Activated CD4-positive, alpha-beta memory T cell treated with anti-CD3 and anti-CD28 coated beads for 36 hours (primary cell): ENCODE results near the gene KRT6C. TPM values are rescaled to one million over a fixed set of nuclear protein-coding genes. Genes with fewer than 3 reads are reported as not detected.
"Not testable (repeated sequence)": the region's sequence is repeated elsewhere in the genome, so short reads cannot be mapped to it uniquely, and the experiment has no call there.

Source experiments
- CTCF ChIA-PET: fragments of 350-600 bp; sonication (Branson Sonifier 250); formaldehyde crosslinking; loops from one replicate; lab custom pipeline; 2021; ENCODE audit warnings: antibody characterized with exemption, inconsistent platforms; lab: Charles Lee
- POLR2A ChIA-PET: fragments of 350-600 bp; sonication (Branson Sonifier 250); formaldehyde crosslinking; loops from one replicate; lab custom pipeline; 2021; ENCODE audit warnings: antibody characterized with exemption; lab: Charles Lee
- DNase-seq: peaks from one replicate; pipeline ENCODE4 v3.0.0-alpha.2; 2020
- H3K27ac Mint-ChIP-seq: one replicate; pipeline ENCODE4 v1.8.0; 2021; ENCODE audit warnings: mixed read lengths
- H3K27me3 Mint-ChIP-seq: one replicate; pipeline ENCODE4 v1.8.0; 2021; ENCODE audit warnings: mixed read lengths
- H3K36me3 Mint-ChIP-seq: one replicate; pipeline ENCODE4 v1.8.0; 2021; ENCODE audit warnings: mixed read lengths
- H3K4me1 Mint-ChIP-seq: one replicate; pipeline ENCODE4 v1.8.0; 2021; ENCODE audit warnings: low read depth, mixed read lengths
- H3K4me3 Mint-ChIP-seq: one replicate; pipeline ENCODE4 v1.8.0; 2021; ENCODE audit warnings: mild to moderate bottlenecking, mixed read lengths
- H3K9me3 Mint-ChIP-seq: one replicate; pipeline ENCODE4 v1.8.0; 2021; ENCODE audit warnings: mixed read lengths
- intact Hi-C: fragments of 100-400 bp; cut with micrococcal nuclease; formaldehyde crosslinking; loops from one replicate; pipeline ENCODE4 v1.15.1; 2023
- total RNA-seq, 2 experiments: library from RNA; stranded (reverse); gene quantifications; one replicate each; pipeline ENCODE4 v1.2.3, GENCODE V29; 2021

Gene KRT6C
- total RNA-seq, 2 experiments from 2014 or later = not detected

DNA sequence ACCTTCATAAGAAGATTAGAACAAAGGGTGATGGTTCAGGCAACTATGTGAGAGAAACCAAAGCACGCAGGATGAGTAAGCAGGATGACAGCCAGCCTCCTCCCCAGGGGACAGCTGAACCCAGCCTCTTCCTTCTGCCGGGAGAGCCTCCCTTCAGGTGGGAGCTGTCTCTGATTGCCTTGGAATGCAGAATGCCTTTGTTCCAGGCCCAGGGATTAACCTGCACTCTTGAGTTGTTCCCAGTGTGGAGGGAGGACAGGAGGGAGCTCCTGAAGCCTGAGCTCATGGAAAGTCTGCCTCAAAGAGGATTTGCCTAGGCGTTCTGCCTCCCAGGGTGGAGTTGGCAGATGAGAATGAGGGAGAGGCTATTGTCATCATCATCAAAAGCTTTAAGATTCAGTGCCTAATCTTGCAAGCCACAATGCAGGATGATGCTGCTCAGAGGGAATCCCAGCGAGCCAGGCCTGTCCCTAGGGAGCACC is 23.0 kb upstream of the KRT6C start:
- POLR2A ChIA-PET = no interaction called here
- intact Hi-C loops = no loop called here
- Mint-ChIP-seq H3K4me3 (no peak overlapping the region), H3K27ac (no peak overlapping the region), H3K27me3 (peaks cover 13% of the 10 kb centered on the region), H3K9me3 (no peaks in the 10 kb centered on the region), H3K36me3 (no peaks in the 10 kb centered on the region), H3K4me1 (no peaks in the 10 kb centered on the region)
- CTCF ChIA-PET = interaction anchor here (0.6 kb wide), 1 partner anchor 337 kb away, joined by 3 read pairs; no protein-coding TSS in a partner anchor
- no peak for DNase-seq

DNA sequence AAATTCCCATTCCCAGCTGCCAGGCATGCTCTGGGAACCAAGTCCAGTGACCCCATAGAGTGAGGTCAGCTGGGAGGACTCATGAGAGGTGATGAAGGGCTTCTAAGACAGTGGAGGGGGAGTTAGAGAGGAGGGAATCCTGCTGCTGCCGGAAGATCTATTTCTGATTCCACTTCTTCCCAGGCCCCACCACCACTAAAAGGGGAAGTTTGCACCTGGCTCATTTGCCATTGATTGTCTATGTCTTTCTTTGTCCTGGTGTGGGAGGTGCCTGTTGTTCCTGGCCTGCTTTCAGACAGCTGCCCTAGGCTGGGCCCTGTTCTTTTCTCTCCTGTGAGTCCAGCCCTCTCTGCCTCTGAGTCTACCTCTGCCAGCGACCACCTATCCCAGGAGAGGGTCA is 22.4 kb upstream of the KRT6C start:
- H3K4me3 Mint-ChIP-seq = no peak overlapping the region
- DNase-seq = no peak
- ChIA-PET POLR2A (no interaction called here), CTCF (no interaction called here)
- no peaks in the 10 kb centered on the region for H3K9me3 Mint-ChIP-seq
- peaks cover 13% of the 10 kb centered on the region for H3K27me3 Mint-ChIP-seq
- no peaks in the 10 kb centered on the region for H3K4me1 Mint-ChIP-seq
- H3K27ac Mint-ChIP-seq = no peak overlapping the region
- intact Hi-C loops = no loop called here
- H3K36me3 Mint-ChIP-seq = no peaks in the 10 kb centered on the region

DNA sequence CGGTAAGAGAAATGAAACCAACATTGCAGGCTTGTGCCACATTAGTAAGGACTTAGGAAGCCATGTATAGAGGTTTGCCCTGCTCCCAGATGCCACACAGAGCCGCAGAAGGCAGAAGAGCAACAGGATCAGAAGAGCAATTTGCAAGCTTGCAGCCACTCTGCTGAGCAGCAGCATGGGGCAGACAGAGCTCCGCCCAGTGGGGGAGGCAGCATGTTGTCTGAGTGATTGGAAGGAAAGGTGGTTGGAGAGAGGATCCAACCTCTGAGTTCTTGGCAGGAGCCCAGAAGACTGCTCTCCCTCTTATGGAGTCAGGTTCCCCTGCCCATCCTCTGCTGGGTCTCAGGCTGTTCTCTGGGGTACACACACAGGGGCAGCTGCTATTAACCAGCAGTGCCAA is 21.8 kb upstream of the KRT6C start:
- Mint-ChIP-seq H3K4me3 (no peak overlapping the region), H3K27me3 (peaks cover 11% of the 10 kb centered on the region), H3K4me1 (no peaks in the 10 kb centered on the region), H3K27ac (no peak overlapping the region), H3K36me3 (no peaks in the 10 kb centered on the region), H3K9me3 (no peaks in the 10 kb centered on the region)
- ChIA-PET CTCF (no interaction called here), POLR2A (no interaction called here)
- intact Hi-C loops = no loop called here
- DNase-seq = no peak

DNA sequence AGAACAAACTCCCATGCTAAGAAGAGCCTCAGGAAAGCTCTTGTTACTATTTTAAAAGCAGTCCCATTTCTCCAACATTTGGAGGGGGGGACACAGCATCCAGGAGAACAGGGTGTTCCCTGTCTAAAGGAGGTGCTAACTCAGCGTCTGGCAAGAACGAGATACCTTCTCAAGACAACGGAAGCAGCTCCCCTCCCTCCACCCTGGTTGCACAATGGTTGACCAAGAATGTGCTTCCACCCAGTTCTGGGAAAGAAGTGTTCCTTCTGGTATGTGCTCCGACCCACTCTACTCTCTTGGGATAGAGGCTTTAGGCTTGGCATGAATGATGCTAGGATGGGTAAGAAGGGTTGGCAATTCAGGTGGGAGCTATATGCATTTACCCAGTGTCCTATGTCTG is 20.9 kb upstream of the KRT6C start:
- POLR2A ChIA-PET = no interaction called here
- Mint-ChIP-seq H3K4me1 (no peaks in the 10 kb centered on the region), H3K9me3 (no peaks in the 10 kb centered on the region), H3K27me3 (peaks cover 11% of the 10 kb centered on the region), H3K4me3 (no peak overlapping the region), H3K36me3 (no peaks in the 10 kb centered on the region), H3K27ac (no peak overlapping the region)
- CTCF ChIA-PET = interaction anchor here (0.6 kb wide), 1 partner anchor 100 kb away, joined by 3 read pairs; no protein-coding TSS in a partner anchor
- intact Hi-C loops = no loop called here
- no peak for DNase-seq

DNA sequence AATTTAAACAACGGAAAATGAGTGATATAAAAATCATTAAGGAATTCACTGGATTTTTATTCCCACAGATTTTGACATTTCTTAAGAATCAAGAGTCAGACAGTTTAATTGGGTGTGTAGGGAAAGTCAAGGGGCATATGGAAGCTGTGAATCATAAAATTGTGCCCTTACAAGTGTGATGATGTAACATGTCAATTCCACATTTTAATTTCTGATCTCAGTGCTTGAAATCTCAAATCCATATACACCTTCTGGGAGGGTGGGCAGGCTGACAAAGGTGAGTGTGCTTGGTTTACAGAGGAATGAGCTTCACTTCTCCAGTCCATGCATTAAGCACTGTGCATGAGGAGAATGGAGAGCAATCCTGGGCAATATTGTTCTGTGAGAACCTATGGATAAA is 20.5 kb upstream of the KRT6C start:
- H3K27ac Mint-ChIP-seq = no peak overlapping the region
- CTCF ChIA-PET = interaction anchor here (0.6 kb wide), 1 partner anchor 100 kb away, joined by 3 read pairs; no protein-coding TSS in a partner anchor

DNA sequence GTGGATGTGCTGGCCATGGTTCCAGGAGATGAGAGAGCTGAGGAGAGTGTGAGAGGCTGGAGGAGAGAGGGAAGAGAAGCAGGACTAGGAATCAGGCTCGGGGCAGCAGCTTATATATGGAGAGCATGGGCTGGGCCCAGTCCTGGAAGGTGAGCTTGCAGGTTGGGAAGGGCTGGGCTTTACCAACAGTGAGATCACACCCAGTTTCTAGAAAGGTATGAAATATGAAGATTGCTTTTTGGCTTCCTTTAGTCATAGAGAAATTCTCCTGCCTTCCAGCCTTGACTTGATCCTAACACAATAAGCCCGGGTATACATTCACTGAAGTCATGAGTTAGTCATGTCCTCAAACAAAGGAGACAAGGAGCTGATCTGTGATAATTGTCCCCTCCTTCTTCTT is 19.6 kb upstream of the KRT6C start, which contains the start of gene KRT6A:
KRT6A (minus strand) TSS at position 86 of the 400 bp plus-strand sequence; CDS start at position 17, 69 bp downstream.
- intact Hi-C loops = no loop called here
- Mint-ChIP-seq H3K27me3 (peaks cover 11% of the 10 kb centered on the region), H3K36me3 (no peaks in the 10 kb centered on the region), H3K4me1 (no peaks in the 10 kb centered on the region), H3K4me3 (no peak within 1 kb of the TSS), H3K27ac (no peak within 1 kb of the TSS), H3K9me3 (no peaks in the 10 kb centered on the region)
- ChIA-PET POLR2A (no interaction called here), CTCF (no interaction called here)
- DNase-seq = no peak

More for the DNA sequence above, 20.5 kb upstream of the KRT6C start:
- DNase-seq = no peak
- no peaks in the 10 kb centered on the region for H3K9me3 Mint-ChIP-seq
- POLR2A ChIA-PET = no interaction called here
- no peaks in the 10 kb centered on the region for H3K36me3 Mint-ChIP-seq
- peaks cover 11% of the 10 kb centered on the region for H3K27me3 Mint-ChIP-seq
- no peak overlapping the region for H3K4me3 Mint-ChIP-seq
- H3K4me1 Mint-ChIP-seq = no peaks in the 10 kb centered on the region
- intact Hi-C loops = no loop called here

DNA sequence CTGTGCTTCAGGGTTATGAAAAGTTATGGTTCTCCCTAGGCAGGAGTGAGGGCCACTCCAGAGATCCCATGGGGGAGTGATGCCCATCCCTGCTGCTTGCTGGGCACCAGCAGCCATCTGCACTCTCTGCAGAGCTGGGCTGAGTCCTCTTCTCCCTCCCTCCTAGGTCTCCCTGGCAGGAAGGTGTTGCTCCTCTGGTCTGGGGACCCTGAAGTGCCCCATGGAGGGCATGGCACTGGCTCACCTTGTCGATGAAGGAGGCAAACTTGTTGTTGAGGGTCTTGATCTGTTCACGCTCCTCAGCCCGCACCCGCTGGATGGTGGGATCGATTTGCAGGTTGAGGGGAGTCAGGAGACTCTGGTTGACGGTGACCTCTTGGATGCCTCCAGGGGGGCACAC is 18.8 kb upstream of the KRT6C start:
- H3K4me1 Mint-ChIP-seq, H3K9me3 Mint-ChIP-seq, DNase-seq, intact Hi-C loops, H3K36me3 Mint-ChIP-seq, H3K27ac Mint-ChIP-seq, CTCF ChIA-PET, POLR2A ChIA-PET, H3K4me3 Mint-ChIP-seq: not testable (repeated sequence)
- peaks cover 11% of the 10 kb centered on the region for H3K27me3 Mint-ChIP-seq

DNA sequence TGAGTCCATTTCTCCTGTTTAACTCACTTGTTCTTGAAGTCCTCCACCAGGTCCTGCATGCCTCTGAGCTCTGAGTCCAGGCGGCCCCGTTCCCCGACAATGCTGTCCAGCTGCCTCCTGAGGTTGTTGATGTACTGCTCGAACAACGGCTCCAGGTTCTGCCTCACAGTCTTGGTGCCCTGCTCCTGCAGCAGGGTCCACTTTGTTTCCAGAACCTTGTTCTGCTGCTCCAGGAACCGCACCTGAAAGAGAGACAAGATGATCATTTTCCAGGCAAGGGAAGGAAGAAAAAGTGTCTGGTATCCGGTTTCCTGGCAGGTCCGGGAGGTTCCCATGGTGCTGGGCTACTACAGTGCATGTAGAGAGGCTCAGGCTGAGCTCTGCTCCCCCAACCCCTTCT is 17.9 kb upstream of the KRT6C start:
- H3K27ac Mint-ChIP-seq, DNase-seq, POLR2A ChIA-PET, H3K4me3 Mint-ChIP-seq, H3K36me3 Mint-ChIP-seq, intact Hi-C loops, H3K4me1 Mint-ChIP-seq, CTCF ChIA-PET, H3K9me3 Mint-ChIP-seq: not testable (repeated sequence)
- peaks cover 16% of the 10 kb centered on the region for H3K27me3 Mint-ChIP-seq

DNA sequence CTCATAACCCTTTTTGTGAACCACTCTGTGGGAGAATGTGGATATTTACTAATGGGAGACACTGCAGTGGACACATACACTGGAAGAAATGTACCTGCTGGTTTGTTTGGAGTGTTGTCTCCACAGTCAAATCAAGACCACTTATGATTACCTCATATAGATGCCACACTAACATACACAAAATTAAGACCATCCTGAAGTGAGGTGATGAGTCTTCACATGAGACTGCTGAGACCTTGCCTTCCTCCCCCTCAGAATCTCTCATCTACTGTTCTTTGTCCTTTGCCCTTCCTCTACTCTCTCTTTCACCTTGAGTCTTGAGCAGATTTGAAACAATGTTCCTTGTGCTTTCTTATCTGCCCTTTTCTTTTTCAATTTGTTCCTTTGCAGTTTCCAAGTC is 15.1 kb upstream of the KRT6C start:
- Mint-ChIP-seq H3K9me3 (peaks cover 11% of the 10 kb centered on the region), H3K4me3 (no peak overlapping the region), H3K4me1 (no peaks in the 10 kb centered on the region), H3K27ac (no peak overlapping the region), H3K27me3 (peaks cover 26% of the 10 kb centered on the region), H3K36me3 (no peaks in the 10 kb centered on the region)
- no peak for DNase-seq
- intact Hi-C loops = no loop called here
- POLR2A ChIA-PET = no interaction called here
- CTCF ChIA-PET = no interaction called here

DNA sequence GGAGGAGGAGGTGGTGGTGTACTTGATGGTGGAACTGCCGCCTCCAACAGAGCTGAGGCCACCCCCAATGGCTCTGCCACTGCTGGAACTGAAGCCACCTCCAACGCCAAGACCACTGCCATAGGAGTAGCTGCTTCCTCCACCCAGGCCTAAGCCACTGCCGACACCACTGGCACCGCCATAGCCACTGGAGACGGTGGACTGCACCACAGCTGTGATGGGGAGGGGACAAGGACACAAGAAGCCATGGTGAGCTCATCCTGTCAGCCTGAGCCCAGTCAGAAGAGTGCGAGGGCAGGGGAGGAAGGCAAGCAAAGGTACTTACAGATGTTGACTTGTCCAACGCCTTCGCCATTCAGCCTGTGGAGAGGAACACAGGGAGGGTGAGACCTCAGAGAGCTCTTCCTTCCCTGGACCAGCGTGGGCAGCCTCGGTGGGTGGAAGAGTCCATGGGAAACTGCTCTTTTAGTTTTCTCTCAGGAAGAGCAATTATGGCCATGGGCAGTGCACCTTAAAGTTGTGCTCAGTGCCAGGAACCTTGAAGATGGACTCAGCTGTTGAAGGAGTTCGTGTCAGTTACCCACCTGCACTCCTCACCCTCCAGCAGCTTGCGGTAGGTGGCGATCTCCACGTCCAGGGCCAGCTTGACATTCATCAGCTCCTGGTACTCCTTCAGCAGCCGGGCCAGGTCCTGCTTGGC is 14.3 kb upstream of the KRT6C start:
- peaks cover 11% of the 10 kb centered on the region for H3K9me3 Mint-ChIP-seq
- POLR2A ChIA-PET, DNase-seq, CTCF ChIA-PET, H3K36me3 Mint-ChIP-seq, intact Hi-C loops, H3K27ac Mint-ChIP-seq, H3K4me3 Mint-ChIP-seq, H3K4me1 Mint-ChIP-seq: not testable (repeated sequence)
- peaks cover 33% of the 10 kb centered on the region for H3K27me3 Mint-ChIP-seq

DNA sequence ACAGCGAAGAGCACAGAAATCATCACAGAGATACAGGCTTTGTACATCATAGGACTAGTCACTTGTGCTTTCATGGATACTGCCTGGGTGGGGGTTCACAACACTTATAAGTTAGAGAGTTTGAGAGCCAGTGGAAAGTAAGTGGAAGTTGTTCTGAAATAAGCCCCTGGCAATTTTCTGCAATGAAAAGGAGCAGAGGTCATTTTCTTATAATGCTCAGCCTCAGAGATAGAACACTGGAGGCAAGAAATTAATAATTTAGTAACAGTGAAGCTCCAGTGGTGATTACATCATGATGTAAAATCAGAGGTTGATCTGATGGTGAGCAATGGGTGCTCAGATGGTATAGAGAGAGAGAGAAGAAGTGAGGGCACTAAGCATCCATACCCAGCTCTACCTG is 13.6 kb upstream of the KRT6C start:
- no peak overlapping the region for H3K27ac Mint-ChIP-seq
- intact Hi-C loops = no loop called here
- H3K36me3 Mint-ChIP-seq = no peaks in the 10 kb centered on the region
- peaks cover 34% of the 10 kb centered on the region for H3K27me3 Mint-ChIP-seq
- ChIA-PET POLR2A (no interaction called here), CTCF (no interaction called here)
- peaks cover 11% of the 10 kb centered on the region for H3K9me3 Mint-ChIP-seq
- no peak overlapping the region for H3K4me3 Mint-ChIP-seq
- no peak for DNase-seq
- H3K4me1 Mint-ChIP-seq = no peaks in the 10 kb centered on the region

DNA sequence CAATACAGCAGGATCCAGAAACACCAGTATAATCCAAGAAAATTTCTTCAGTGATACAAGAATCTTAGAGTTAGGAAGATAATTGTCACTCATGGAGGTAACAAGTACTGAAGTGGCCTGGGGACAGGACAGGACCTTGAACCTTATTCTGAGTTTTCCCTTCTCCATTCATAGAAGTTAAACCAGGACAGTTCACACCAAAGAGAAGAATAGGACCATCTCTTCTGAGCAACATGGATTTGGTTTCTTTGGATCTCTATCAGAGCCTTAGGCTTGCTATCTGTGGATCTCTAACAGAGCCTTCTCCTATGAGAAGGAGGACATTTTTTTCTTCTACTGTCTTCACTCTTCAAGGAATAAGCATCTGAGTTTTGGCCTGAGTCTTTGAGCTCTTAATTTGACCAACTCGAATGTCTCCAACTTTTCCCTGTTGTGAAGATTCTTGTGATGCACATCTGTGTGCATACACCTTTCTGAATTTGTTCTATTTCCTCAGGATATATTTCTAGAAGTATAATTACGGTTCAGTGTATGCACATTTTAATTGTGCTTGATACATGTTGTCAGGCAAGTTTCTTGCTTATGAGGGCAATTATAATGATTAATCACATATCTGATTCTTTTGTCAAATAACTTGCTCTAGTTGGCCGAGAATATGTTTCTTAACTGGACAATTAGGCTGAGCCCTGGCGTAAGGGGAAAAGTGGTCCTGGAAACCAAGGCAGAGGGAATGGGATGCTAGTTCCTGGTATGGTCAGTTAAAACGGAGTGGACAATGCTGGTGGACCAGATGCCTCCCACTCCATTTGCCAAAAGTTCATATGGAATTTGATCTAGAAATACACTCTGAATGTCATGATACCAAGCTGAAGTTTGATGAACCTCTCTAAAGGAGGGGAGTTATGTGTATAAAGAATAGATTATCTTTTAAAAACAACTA is 12.8 kb upstream of the KRT6C start:
- Mint-ChIP-seq H3K27ac (no peak overlapping the region), H3K27me3 (peaks cover 31% of the 10 kb centered on the region), H3K4me3 (no peak overlapping the region), H3K9me3 (peaks cover 11% of the 10 kb centered on the region), H3K4me1 (no peaks in the 10 kb centered on the region), H3K36me3 (no peaks in the 10 kb centered on the region)
- intact Hi-C loops = no loop called here
- DNase-seq = no peak
- CTCF ChIA-PET = no interaction called here
- POLR2A ChIA-PET = no interaction called here
